Stimulated activated CD8-positive, alpha-beta memory T cell treated with anti-CD3 and anti-CD28 coated beads, Interleukin-7, amount 100 ng/mL, for 24 hours (primary cell): ENCODE results near the gene PLA2G4D.

Experiments used
- DNase-seq: peaks from one replicate; pipeline ENCODE4 v3.0.0-alpha.2; 2020; ENCODE audit warnings: low read depth

The PLA2G4D gene

GRCh38 chr15:42021593-42021992, 72.8 kb downstream of the PLA2G4D start:
- DNase-seq: no peak

GRCh38 chr15:42020713-42021273, 73.6 kb downstream of the PLA2G4D start, which contains the start of gene PLA2G4E:
PLA2G4E (minus strand) TSS chr15:42021042; CDS start chr15:42021030, 12 bp downstream.
- DNase-seq: no peak

GRCh38 chr15:42018306-42019224, 75.8 kb downstream of the PLA2G4D start:
- DNase-seq: no peak
